ENCODE measurements around the gene KCTD13. TPM values are rescaled to one million over a fixed set of nuclear protein-coding genes. Genes with fewer than 3 reads are reported as not detected.

Gene KCTD13
- total and polyA plus RNA-seq, 2 of the 8 experiments (the other 6 are each of a cell fraction or from before 2014, with no cell fraction given), result 9.2 to 10.8 TPM

- TF ChIP-seq CHD7 (IDR thresholded peaks at IDR 0.05; ENCODE audit: insufficient replicate concordance, low read length), result no peak
- no peak for TF ChIP-seq BCL11A (IDR thresholded peaks at IDR 0.05; ENCODE audit: low read depth in 2 of 2, low read length in 2 of 2)
- no peak for TF ChIP-seq EP300 (IDR thresholded peaks at IDR 0.05; ENCODE audit: borderline replicate concordance in 1 of 2, low read depth in 2 of 2, low read length in 2 of 2)
- TF ChIP-seq HDAC6 (IDR thresholded peaks at IDR 0.05; ENCODE audit: low read depth, low read length), result no peak
- TF ChIP-seq SP4 (IDR thresholded peaks at IDR 0.05; ENCODE audit: low read length), result no peak
- no peak for TF ChIP-seq MAX (IDR thresholded peaks at IDR 0.05)
- TF ChIP-seq CBX5 (IDR thresholded peaks at IDR 0.05; ENCODE audit: low read depth, low read length), result no peak
- TF ChIP-seq RFX5 (IDR thresholded peaks at IDR 0.05; ENCODE audit: borderline replicate concordance, low read depth, low read length), result no peak
Observed at GRCh38 chr16:29858974-29859373, 67.1 kb downstream of the KCTD13 start (continued).

Measured in H1 (cell line).